PFSK-1 (cell line): ENCODE measurements around the gene GALNT10.

Experiments used
- POLR2AphosphoS5 ChIP-seq: IDR thresholded peaks from 2 replicates; pipeline ENCODE4 v1.6.1; 2012; ENCODE audit warnings: low read depth, mild to moderate bottlenecking, control low read depth, low read length, moderate library complexity
- SIN3A ChIP-seq: IDR thresholded peaks from 2 replicates; pipeline ENCODE4 v1.6.1; 2012; ENCODE audit warnings: mild to moderate bottlenecking, low read length, moderate library complexity, borderline replicate concordance; ENCODE audit not compliant: insufficient read depth
- TAF1 ChIP-seq: IDR thresholded peaks from 2 replicates; pipeline ENCODE4 v1.6.1; 2012; ENCODE audit warnings: low read length, control low read depth, borderline replicate concordance; ENCODE audit not compliant: insufficient read depth
- TF ChIP-seq, protein P1 (sequence below), 2 experiments: IDR thresholded peaks; 2 replicates each; pipeline versions ENCODE4 v1.6.1 to v1.8.0; 2011 to 2012; ENCODE audit warnings: low read depth in 2 of 2, low read length in 2 of 2, control low read depth in 1 of 2, inconsistent platforms in 1 of 2, mild to moderate bottlenecking in 1 of 2, moderate library complexity in 1 of 2; ENCODE audit not compliant: insufficient read depth in 1 of 2

DNA sequence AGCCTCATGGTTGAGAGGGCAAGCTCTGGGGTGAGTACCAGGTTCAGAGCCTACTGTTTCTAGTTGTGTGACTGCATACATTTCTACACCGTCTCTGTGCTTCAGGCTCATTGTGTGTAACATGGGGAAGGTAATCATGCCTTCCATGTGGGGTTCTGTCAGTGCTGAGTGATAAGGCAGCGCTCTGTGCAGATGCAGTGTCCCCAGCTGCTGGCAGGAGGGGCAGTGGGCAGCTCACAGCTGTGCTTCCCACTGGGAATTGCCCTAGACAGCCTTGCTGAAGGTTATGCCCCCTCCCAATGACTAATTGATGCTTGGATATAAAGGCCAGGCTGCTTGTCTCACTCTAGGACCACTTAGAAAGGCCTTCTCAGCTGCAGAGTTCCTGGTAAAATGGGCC is 133.5 kb downstream of the GALNT10 start:
- TF ChIP-seq POLR2AphosphoS5: no peak
- TF ChIP-seq, protein P1, sequence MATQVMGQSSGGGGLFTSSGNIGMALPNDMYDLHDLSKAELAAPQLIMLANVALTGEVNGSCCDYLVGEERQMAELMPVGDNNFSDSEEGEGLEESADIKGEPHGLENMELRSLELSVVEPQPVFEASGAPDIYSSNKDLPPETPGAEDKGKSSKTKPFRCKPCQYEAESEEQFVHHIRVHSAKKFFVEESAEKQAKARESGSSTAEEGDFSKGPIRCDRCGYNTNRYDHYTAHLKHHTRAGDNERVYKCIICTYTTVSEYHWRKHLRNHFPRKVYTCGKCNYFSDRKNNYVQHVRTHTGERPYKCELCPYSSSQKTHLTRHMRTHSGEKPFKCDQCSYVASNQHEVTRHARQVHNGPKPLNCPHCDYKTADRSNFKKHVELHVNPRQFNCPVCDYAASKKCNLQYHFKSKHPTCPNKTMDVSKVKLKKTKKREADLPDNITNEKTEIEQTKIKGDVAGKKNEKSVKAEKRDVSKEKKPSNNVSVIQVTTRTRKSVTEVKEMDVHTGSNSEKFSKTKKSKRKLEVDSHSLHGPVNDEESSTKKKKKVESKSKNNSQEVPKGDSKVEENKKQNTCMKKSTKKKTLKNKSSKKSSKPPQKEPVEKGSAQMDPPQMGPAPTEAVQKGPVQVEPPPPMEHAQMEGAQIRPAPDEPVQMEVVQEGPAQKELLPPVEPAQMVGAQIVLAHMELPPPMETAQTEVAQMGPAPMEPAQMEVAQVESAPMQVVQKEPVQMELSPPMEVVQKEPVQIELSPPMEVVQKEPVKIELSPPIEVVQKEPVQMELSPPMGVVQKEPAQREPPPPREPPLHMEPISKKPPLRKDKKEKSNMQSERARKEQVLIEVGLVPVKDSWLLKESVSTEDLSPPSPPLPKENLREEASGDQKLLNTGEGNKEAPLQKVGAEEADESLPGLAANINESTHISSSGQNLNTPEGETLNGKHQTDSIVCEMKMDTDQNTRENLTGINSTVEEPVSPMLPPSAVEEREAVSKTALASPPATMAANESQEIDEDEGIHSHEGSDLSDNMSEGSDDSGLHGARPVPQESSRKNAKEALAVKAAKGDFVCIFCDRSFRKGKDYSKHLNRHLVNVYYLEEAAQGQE (IDR thresholded peaks at IDR 0.05; ENCODE audit: insufficient read depth in 1 of 2, low read depth in 2 of 2, low read length in 2 of 2): no peak
- no peak for TF ChIP-seq TAF1
- TF ChIP-seq SIN3A: no peak
